ENCODE results near the gene GPS1. TPM values are rescaled to one million over a fixed set of nuclear protein-coding genes. Genes with fewer than 3 reads are reported as not detected.

The GPS1 gene
- total and polyA plus RNA-seq, 9 of the 15 experiments (the other 6 are each of a cell fraction or from before 2014, with no cell fraction given): 3.1 to 167 (median 69.9) TPM

DNA sequence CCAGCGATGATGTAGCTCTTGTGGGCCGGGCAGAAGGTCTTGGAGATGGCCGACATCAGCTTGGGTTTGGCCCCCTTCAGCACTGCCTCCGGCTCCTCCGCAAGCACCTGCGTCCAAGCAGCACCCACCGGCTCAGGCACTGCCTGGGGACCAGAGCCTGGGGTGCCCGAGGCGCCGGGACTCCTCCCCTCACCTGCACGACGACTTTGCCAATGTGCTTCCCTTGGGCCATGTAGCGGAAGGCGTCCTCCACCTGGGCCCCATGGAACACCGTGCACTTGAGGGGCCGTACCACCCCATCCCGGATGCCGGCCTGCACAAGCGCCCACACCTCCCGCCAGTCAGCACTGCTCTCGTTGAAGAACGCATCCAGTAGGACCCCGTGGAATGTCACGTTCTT lies 31.3 kb downstream of the GPS1 start:
- Histone ChIP-seq H3K9me1 (ENCODE audit: control insufficient read depth, insufficient read depth, low read length) (no peaks in the 10 kb centered on the region), H3K4me3 (no peak overlapping the region), H3K79me2 (ENCODE audit: control insufficient read depth, insufficient read depth, low read length) (no peaks in the 10 kb centered on the region; the same call in 2 of the 3 replicates), H3K9me3 (replicated peaks; ENCODE audit: control insufficient read depth, insufficient read depth, low read depth, low read length) (no peaks in the 10 kb centered on the region), H3K36me3 (ENCODE audit: control insufficient read depth, insufficient read depth, low read length) (peaks cover 98% of the 10 kb centered on the region; the same call in 2 of the 3 replicates), H4K20me1 (replicated peaks; ENCODE audit: control insufficient read depth, insufficient read depth, low read length) (peaks cover 26% of the 10 kb centered on the region), H3K27ac (ENCODE audit: extremely low read depth, low read depth, low read length) (no peak overlapping the region), H3K27me3 (ENCODE audit: control insufficient read depth in 2 of 2, insufficient read depth in 2 of 2, low read length in 2 of 2) (no peaks in the 10 kb centered on the region), H3K4me2 (ENCODE audit: insufficient read depth, low read length) (no peak overlapping the region), H3K4me1 (replicated peaks in 1 of 2; ENCODE audit: control insufficient read depth in 2 of 2, insufficient read depth in 2 of 2, low read length in 2 of 2) (peaks cover 0 to 73% of the 10 kb centered on the region in 2 experiments; a peak in 2 of 5 replicates), H3K9ac (ENCODE audit: insufficient read depth in 1 of 2, low read depth in 2 of 2, low read length in 2 of 2) (no peak overlapping the region), H2AFZ (ENCODE audit: low read depth, low read length) (no peak overlapping the region)
- ATAC-seq (no peak), FAIRE-seq (no peak), DNase-seq (ENCODE audit: extremely low read depth in 1 of 4, low spot score in 3 of 4) (no peak)
- ChIA-PET POLR2A (interaction anchor here (1.2 kb wide), 1 partner anchor 9 kb away, joined by 4 read pairs; no protein-coding TSS in a partner anchor), CTCF (ENCODE audit: low intra/inter-chr PET ratio) (no interaction called here)
- in situ Hi-C loops (cut with MboI): no loop called here
- TSS peak; percentile 38 for BruUV-seq (replicated peaks)
- no peak for TF ChIP-seq ZNF140 (CRISPR knock-in tag; IDR thresholded peaks at IDR 0.05)
- peak; percentile 22; the same call in 1 of the 2 replicates for TF ChIP-seq POLR2A (conservative IDR thresholded peaks at IDR 0.05)
- TF ChIP-seq, protein P1, sequence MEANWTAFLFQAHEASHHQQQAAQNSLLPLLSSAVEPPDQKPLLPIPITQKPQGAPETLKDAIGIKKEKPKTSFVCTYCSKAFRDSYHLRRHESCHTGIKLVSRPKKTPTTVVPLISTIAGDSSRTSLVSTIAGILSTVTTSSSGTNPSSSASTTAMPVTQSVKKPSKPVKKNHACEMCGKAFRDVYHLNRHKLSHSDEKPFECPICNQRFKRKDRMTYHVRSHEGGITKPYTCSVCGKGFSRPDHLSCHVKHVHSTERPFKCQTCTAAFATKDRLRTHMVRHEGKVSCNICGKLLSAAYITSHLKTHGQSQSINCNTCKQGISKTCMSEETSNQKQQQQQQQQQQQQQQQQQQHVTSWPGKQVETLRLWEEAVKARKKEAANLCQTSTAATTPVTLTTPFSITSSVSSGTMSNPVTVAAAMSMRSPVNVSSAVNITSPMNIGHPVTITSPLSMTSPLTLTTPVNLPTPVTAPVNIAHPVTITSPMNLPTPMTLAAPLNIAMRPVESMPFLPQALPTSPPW (CRISPR knock-in tag; IDR thresholded peaks at IDR 0.05): no peak
- TF ChIP-seq ZNF282 (CRISPR knock-in tag; IDR thresholded peaks at IDR 0.05): no peak
- TF ChIP-seq ARNT (IDR thresholded peaks at IDR 0.05): no peak
- no peak for TF ChIP-seq SMC3 (conservative IDR thresholded peaks at IDR 0.05; ENCODE audit: insufficient read depth, low read depth, low read length)
- TF ChIP-seq ZNF197 (CRISPR knock-in tag; IDR thresholded peaks at IDR 0.05; ENCODE audit: low read depth): no peak
- peak; percentile 8 for TF ChIP-seq POLR2G (IDR thresholded peaks at IDR 0.05; ENCODE audit: low read depth, low read length)
- peak; percentile 16 for TF ChIP-seq RBM22 (IDR thresholded peaks at IDR 0.05; ENCODE audit: low read depth, low read length, poor library complexity, severe bottlenecking)
- TF ChIP-seq, protein P2, sequence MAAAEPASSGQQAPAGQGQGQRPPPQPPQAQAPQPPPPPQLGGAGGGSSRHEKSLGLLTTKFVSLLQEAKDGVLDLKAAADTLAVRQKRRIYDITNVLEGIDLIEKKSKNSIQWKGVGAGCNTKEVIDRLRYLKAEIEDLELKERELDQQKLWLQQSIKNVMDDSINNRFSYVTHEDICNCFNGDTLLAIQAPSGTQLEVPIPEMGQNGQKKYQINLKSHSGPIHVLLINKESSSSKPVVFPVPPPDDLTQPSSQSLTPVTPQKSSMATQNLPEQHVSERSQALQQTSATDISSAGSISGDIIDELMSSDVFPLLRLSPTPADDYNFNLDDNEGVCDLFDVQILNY (CRISPR knock-in tag; IDR thresholded peaks at IDR 0.05): no peak
- TF ChIP-seq KHSRP (IDR thresholded peaks at IDR 0.05): no peak
- peak; percentile 70 for TF ChIP-seq RBFOX2 (IDR thresholded peaks at IDR 0.05; ENCODE audit: low read depth, low read length)
- no peak for TF ChIP-seq NR1H2 (CRISPR knock-in tag; IDR thresholded peaks at IDR 0.05)
- no peak for TF ChIP-seq HNRNPK (IDR thresholded peaks at IDR 0.05; ENCODE audit: low read depth, low read length, poor library complexity, severe bottlenecking)
- TF ChIP-seq POLR2AphosphoS2 (IDR thresholded peaks at IDR 0.05; ENCODE audit: low read length): peak; percentile 75
- TF ChIP-seq, protein P3, sequence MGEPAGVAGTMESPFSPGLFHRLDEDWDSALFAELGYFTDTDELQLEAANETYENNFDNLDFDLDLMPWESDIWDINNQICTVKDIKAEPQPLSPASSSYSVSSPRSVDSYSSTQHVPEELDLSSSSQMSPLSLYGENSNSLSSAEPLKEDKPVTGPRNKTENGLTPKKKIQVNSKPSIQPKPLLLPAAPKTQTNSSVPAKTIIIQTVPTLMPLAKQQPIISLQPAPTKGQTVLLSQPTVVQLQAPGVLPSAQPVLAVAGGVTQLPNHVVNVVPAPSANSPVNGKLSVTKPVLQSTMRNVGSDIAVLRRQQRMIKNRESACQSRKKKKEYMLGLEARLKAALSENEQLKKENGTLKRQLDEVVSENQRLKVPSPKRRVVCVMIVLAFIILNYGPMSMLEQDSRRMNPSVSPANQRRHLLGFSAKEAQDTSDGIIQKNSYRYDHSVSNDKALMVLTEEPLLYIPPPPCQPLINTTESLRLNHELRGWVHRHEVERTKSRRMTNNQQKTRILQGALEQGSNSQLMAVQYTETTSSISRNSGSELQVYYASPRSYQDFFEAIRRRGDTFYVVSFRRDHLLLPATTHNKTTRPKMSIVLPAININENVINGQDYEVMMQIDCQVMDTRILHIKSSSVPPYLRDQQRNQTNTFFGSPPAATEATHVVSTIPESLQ (CRISPR knock-in tag; IDR thresholded peaks at IDR 0.05): no peak
- TF ChIP-seq SMAD1 (IDR thresholded peaks at IDR 0.05; ENCODE audit: low read depth, low read length, partially characterized antibody): no peak
- no peak for TF ChIP-seq POLR2H (tag; IDR thresholded peaks at IDR 0.05; ENCODE audit: low read depth)
- no peak for TF ChIP-seq NONO (IDR thresholded peaks at IDR 0.05; ENCODE audit: low read depth in 2 of 2, low read length in 1 of 2)
- TF ChIP-seq PCBP1 (IDR thresholded peaks at IDR 0.05; ENCODE audit: low read depth, low read length, poor library complexity, severe bottlenecking): peak; percentile 20
- WGBS (ENCODE audit: insufficient coverage, low coverage, missing lambda C conversion rate): 98% methylated on average over 15 of the region's 24 CpGs
- intact Hi-C loops (cut with micrococcal nuclease): no loop called here

Measured in K562 (cell line).